GM13977 (cell line): ENCODE data around the gene HCFC2.

Experiments used
- DNase-seq: peaks from one replicate; pipeline ENCODE4 v3.0.0; 2012; ENCODE audit warnings: low spot score
- CTCF ChIP-seq: IDR thresholded peaks from 2 replicates; pipeline ENCODE4 v1.5.1; 2012; ENCODE audit warnings: mild to moderate bottlenecking, control low read depth; ENCODE audit not compliant: insufficient read depth; ENCODE audit errors: extremely low read depth, missing control alignments
- in situ Hi-C: fragments of 300-500 bp; cut with MboI; formaldehyde crosslinking; loops from one replicate; pipeline ENCODE4 v1.12.0; 2022; ENCODE audit warnings: low sequenced_read_pairs, low pct_unique_long_range_greater_than_20kb, mixed read lengths, inconsistent platforms; ENCODE audit not compliant: unreplicated experiment

Gene HCFC2

GRCh38 chr12:104138797-104139152, 74.4 kb downstream of the HCFC2 start:
- in situ Hi-C loops: no loop called here
- no peak for DNase-seq

GRCh38 chr12:104142543-104142942, 78.2 kb downstream of the HCFC2 start:
- DNase-seq: no peak
- in situ Hi-C loops: no loop called here

More at GRCh38 chr12:104138797-104139152, 74.4 kb downstream of the HCFC2 start:
- TF ChIP-seq CTCF: no peak

GRCh38 chr12:104143002-104143401, 78.7 kb downstream of the HCFC2 start:
- no peak for TF ChIP-seq CTCF
- no peak for DNase-seq
- in situ Hi-C loops: no loop called here

More at GRCh38 chr12:104142543-104142942, 78.2 kb downstream of the HCFC2 start:
- TF ChIP-seq CTCF: no peak

- no peak for TF ChIP-seq CTCF
- in situ Hi-C loops: no loop called here
- no peak for DNase-seq
These were observed 79.6 kb downstream of the HCFC2 start for GRCh38 chr12:104143918-104144317.

GRCh38 chr12:104147346-104147745, 83.0 kb downstream of the HCFC2 start:
- TF ChIP-seq CTCF: no peak
- no peak for DNase-seq
- in situ Hi-C loops: no loop called here

- no peak for DNase-seq
- TF ChIP-seq CTCF: no peak
- in situ Hi-C loops: no loop called here
These were observed 86.1 kb downstream of the HCFC2 start for GRCh38 chr12:104150416-104150815.

- DNase-seq: no peak
- no peak for TF ChIP-seq CTCF
- in situ Hi-C loops: no loop called here
These were observed 88.4 kb downstream of the HCFC2 start for GRCh38 chr12:104152685-104153241.
